GM19193 (cell line): Measurements from ENCODE around the gene APC2.

Experiments
- POLR2A ChIP-seq: IDR thresholded peaks from 4 replicates; pipeline ENCODE4 v1.6.1; 2011; ENCODE audit not compliant: insufficient read depth, insufficient read length; ENCODE audit errors: extremely low read depth

Gene APC2

GRCh38 chr19:1473085-1473851 is 23.3 kb downstream of the APC2 start:
- TF ChIP-seq POLR2A, result no peak

- TF ChIP-seq POLR2A, result no peak
Observed at GRCh38 chr19:1474011-1474764, 24.3 kb downstream of the APC2 start.

- TF ChIP-seq POLR2A, result no peak
Observed at GRCh38 chr19:1474765-1475351, 24.9 kb downstream of the APC2 start.

GRCh38 chr19:1475751-1476437 is 26.0 kb downstream of the APC2 start:
- TF ChIP-seq POLR2A, result no peak

GRCh38 chr19:1478934-1479707 is 29.2 kb downstream of the APC2 start, which contains the start of gene C19orf25:
TSS of gene C19orf25 (minus strand) at chr19:1479215. CDS start at chr19:1478903, 312 bp downstream.
- peak; percentile 88 for TF ChIP-seq POLR2A

- no peak for TF ChIP-seq POLR2A
Observed at GRCh38 chr19:1481224-1481892, 31.4 kb downstream of the APC2 start.

- no peak for TF ChIP-seq POLR2A
Observed at GRCh38 chr19:1481893-1482360, 32.0 kb downstream of the APC2 start.

- no peak for TF ChIP-seq POLR2A
Observed at GRCh38 chr19:1482361-1483130, 32.6 kb downstream of the APC2 start.

GRCh38 chr19:1483131-1483978 is 33.4 kb downstream of the APC2 start:
- TF ChIP-seq POLR2A, result no peak

GRCh38 chr19:1483979-1484428 is 34.1 kb downstream of the APC2 start:
- TF ChIP-seq POLR2A, result no peak

- no peak for TF ChIP-seq POLR2A
Observed at GRCh38 chr19:1486720-1487575, 37.0 kb downstream of the APC2 start.
